HL-60 (cell line): ENCODE data around the gene RAD9A.
"Not testable (repeated sequence)": the region's sequence is repeated elsewhere in the genome, so short reads cannot be mapped to it uniquely, and the experiment has no call there.

Source experiments
- CTCF ChIP-seq: IDR thresholded peaks from one replicate; pipeline ENCODE4 v1.5.1; 2011; ENCODE audit warnings: low read length, control low read depth, inconsistent platforms; ENCODE audit not compliant: insufficient read depth
- POLR2AphosphoS5 ChIP-seq: IDR thresholded peaks from 2 replicates; pipeline ENCODE4 v1.6.1; 2012; ENCODE audit warnings: low read depth

GRCh38 chr11:67427364-67427859 is 35.6 kb downstream of the RAD9A start:
- not testable (repeated sequence) for TF ChIP-seq POLR2AphosphoS5, CTCF
